Ovary (tissue), 9 donors: ENCODE data around the gene GUCA1A. TPM values are rescaled to one million over a fixed set of nuclear protein-coding genes. Genes with fewer than 3 reads are reported as not detected.
A peak's percentile ranks its signal among the peaks of the same experiment; 100 is the strongest.

Experiments used
- DNase-seq, 5 donors: peaks; one replicate each; pipeline ENCODE4 v3.0.0-alpha.2; 2019 to 2020
- H3K27ac ChIP-seq, 2 donors: fragments of 200-600 bp; one replicate each; pipeline versions ENCODE4 v1.5.1 to v1.8.0; 2019 to 2022
- H3K27me3 ChIP-seq: fragments of 200-600 bp; one replicate; pipeline ENCODE4 v1.8.0; 2022
- H3K36me3 ChIP-seq: fragments of 200-600 bp; sonication (generic); one replicate; pipeline ENCODE4 v1.5.1; 2019
- H3K4me1 ChIP-seq: one replicate; pipeline ENCODE4 v1.8.1; 2013; ENCODE audit warnings: mild to moderate bottlenecking, moderate library complexity; ENCODE audit not compliant: insufficient read depth
- H3K4me3 ChIP-seq: fragments of 200-600 bp; sonication (generic); one replicate; pipeline ENCODE4 v1.5.1; 2017
- H3K9me3 ChIP-seq, 2 donors: fragments of 200-600 bp in 1 of 2; sonication (generic) in 1 of 2; one replicate each; pipeline versions ENCODE4 v1.5.1 to v1.8.1; 2013 to 2019; ENCODE audit warnings: mild to moderate bottlenecking in 1 of 2, moderate library complexity in 1 of 2
- CTCF ChIP-seq, 3 donors: fragments of 450-650 bp in 2 of 3; fragments of 200-600 bp in 1 of 3; IDR thresholded peaks; one replicate each; pipeline versions ENCODE4 v1.5.1 to v1.8.0; 2016 to 2022; ENCODE audit warnings: antibody characterized with exemption in 3 of 3, mild to moderate bottlenecking in 1 of 3
- EP300 ChIP-seq: sonication (generic); formaldehyde crosslinking; IDR thresholded peaks from one replicate; pipeline ENCODE4 v1.6.1; 2017; ENCODE audit warnings: antibody characterized with exemption
- POLR2A ChIP-seq: fragments of 450-650 bp; IDR thresholded peaks from one replicate; pipeline ENCODE4 v1.6.1; 2017; ENCODE audit warnings: antibody characterized with exemption, mild to moderate bottlenecking, moderate library complexity
- WGBS, 3 donors: extraction: QIAGEN DNeasy Blood & Tissue Kit in 1 of 3; methylation state at CpG; one replicate each; pipeline versions ENCODE4 v1.1.5 to v1.1.7; 2013 to 2017; 5-methylcytosine and 5-hydroxymethylcytosine counted together
- intact Hi-C, 4 donors: fragments of 100-400 bp; cut with DNase I; formaldehyde crosslinking; loops; one replicate each; pipeline versions ENCODE4 v1.11.0 to v1.15.1; 2022 to 2023
- polyA plus RNA-seq, 2 donors: library from polyadenylated mRNA; stranded (reverse); fragments of 200-250 nt in 1 of 2; fragments of 350-450 nt in 1 of 2; fragmentation: Illumina TruSeq in 1 of 2; extraction: RNeasy Lipid Tissue Mini Kit (QIAGEN cat#74804) in 1 of 2; gene quantifications; one replicate each; pipeline ENCODE4 v1.2.3, GENCODE V29; 2013 to 2014
- total RNA-seq, 7 donors: library from RNA; depleted of rRNA in 2 of 7; stranded (reverse); fragments of >200 nt in 2 of 7; fragmentation: NEBNext Ultra II Directional in 3 of 7; extraction: Animal tissue kit (Norgen Biotek cat#: 25700) in 3 of 7; gene quantifications; one replicate each; pipeline versions ENCODE4 v1.1.0 to v1.2.4, GENCODE V29; 2016 to 2023
- donor health status: DM: no; HTN: no; CAD: no; lungs with moderate emphysema.
- donor health status: DM: no; HTN: no; CAD: no.
- donor health status: Bipolar disorder and iron deficiency.
- donor health status: DM: yes; HTN: yes; CAD: no.
- donor health status: DM: no; HTN: no; CAD: no.
- donor health status: DM: yes; HTN: yes; CAD: no.

GUCA1A gene
- total and polyA plus RNA-seq, 9 donors, result 0.06 TPM; not detected in 8

GRCh38 chr6:42141603-42142117, 31.5 kb upstream of the GUCA1A start:
- Histone ChIP-seq H3K9me3 (no peaks in the 10 kb centered on the region), H3K4me3 (peak overlapping the region; percentile 35), H3K36me3 (no peaks in the 10 kb centered on the region), H3K4me1 (peaks cover 5% of the 10 kb centered on the region), H3K27ac (no peak overlapping the region), H3K27me3 (no peaks in the 10 kb centered on the region)
- intact Hi-C loops, result no loop called here
- no peak for DNase-seq
- TF ChIP-seq EP300, result no peak
- TF ChIP-seq POLR2A, result no peak
- TF ChIP-seq CTCF (IDR thresholded peaks at IDR 0.05), result no peak
- 46 to 48% (median 47%) methylated on average over 13 of the region's 13 CpGs for WGBS, 3 donors

- peak in 2 of 5 donors; percentile 36 to 42 for DNase-seq
- Histone ChIP-seq H3K36me3 (no peaks in the 10 kb centered on the region), H3K27me3 (no peaks in the 10 kb centered on the region), H3K4me1 (peaks cover 5% of the 10 kb centered on the region), H3K9me3 (no peaks in the 10 kb centered on the region), H3K4me3 (peak within 1 kb of the TSS; percentile 35), H3K27ac (no peak within 1 kb of the TSS)
- 2 to 3% (median 3%) methylated on average over 46 to 60 of the region's 60 CpGs for WGBS, 3 donors
- TF ChIP-seq EP300 (no peak), CTCF (IDR thresholded peaks at IDR 0.05) (no peak), POLR2A (no peak)
- intact Hi-C loops, result no loop called here
Measured at GRCh38 chr6:42142118-42142835, 30.9 kb upstream of the GUCA1A start, which contains the start of gene C6orf132. Gene C6orf132, minus strand, starts transcription at chr6:42142620. Its CDS starts 176 bp downstream, at chr6:42142444.

- WGBS, 3 donors, result 69 to 77% (median 70%) methylated on average over 10 of the region's 10 CpGs
- no peaks in the 10 kb centered on the region for H3K9me3 ChIP-seq
Measured at GRCh38 chr6:42147138-42147562, 26.0 kb upstream of the GUCA1A start.

GRCh38 chr6:42148058-42148457, 25.1 kb upstream of the GUCA1A start:
- intact Hi-C loops, result no loop called here
- Histone ChIP-seq H3K4me3 (no peak overlapping the region), H3K27me3 (no peaks in the 10 kb centered on the region), H3K27ac (no peak overlapping the region), H3K36me3 (no peaks in the 10 kb centered on the region), H3K4me1 (no peaks in the 10 kb centered on the region), H3K9me3 (no peaks in the 10 kb centered on the region)
- TF ChIP-seq POLR2A (no peak), CTCF (IDR thresholded peaks at IDR 0.05) (no peak), EP300 (no peak)
- no peak for DNase-seq
- 36 to 59% (median 37%) methylated on average over 3 of the region's 3 CpGs for WGBS, 3 donors

More at GRCh38 chr6:42147138-42147562, 26.0 kb upstream of the GUCA1A start:
- no peaks in the 10 kb centered on the region for H3K27me3 ChIP-seq
- no peak for TF ChIP-seq CTCF (IDR thresholded peaks at IDR 0.05)
- TF ChIP-seq EP300, result no peak
- no peak for TF ChIP-seq POLR2A
- no peaks in the 10 kb centered on the region for H3K36me3 ChIP-seq
- intact Hi-C loops, result no loop called here
- no peak overlapping the region for H3K4me3 ChIP-seq
- H3K4me1 ChIP-seq, result peaks cover 5% of the 10 kb centered on the region
- H3K27ac ChIP-seq, result no peak overlapping the region
- DNase-seq, result no peak
